HepG2 (cell line): ENCODE results near the gene DLL3. TPM values are rescaled to one million over a fixed set of nuclear protein-coding genes. Genes with fewer than 3 reads are reported as not detected.

ENCODE experiments used
- BCL6 ChIP-seq: IDR thresholded peaks from 2 replicates; pipeline ENCODE4 v1.6.1; 2016; ENCODE audit warnings: missing genetic modification reagents, missing compliant biosample characterization
- BORCS8-MEF2B ChIP-seq: sonication (generic); formaldehyde crosslinking; IDR thresholded peaks from 2 replicates; pipeline ENCODE4 v1.8.0; 2022; ENCODE audit warnings: mild to moderate bottlenecking, missing genetic modification reagents
- HDAC1 ChIP-seq: sonication (generic); formaldehyde crosslinking; IDR thresholded peaks from 2 replicates; pipeline ENCODE4 v1.5.1; 2020; ENCODE audit warnings: mild to moderate bottlenecking, missing genetic modification reagents
- MTA1 ChIP-seq: sonication (generic); formaldehyde crosslinking; IDR thresholded peaks from 2 replicates; pipeline ENCODE4 v1.4.0; 2020; ENCODE audit warnings: missing genetic modification reagents, mild to moderate bottlenecking, borderline replicate concordance
- MZF1 ChIP-seq: sonication (generic); formaldehyde crosslinking; IDR thresholded peaks from 2 replicates; pipeline ENCODE4 v1.8.1; 2023; ENCODE audit warnings: mild to moderate bottlenecking, missing genetic modification reagents, borderline replicate concordance
- NFKB2 ChIP-seq: sonication (generic); formaldehyde crosslinking; IDR thresholded peaks from 2 replicates; pipeline ENCODE4 v1.4.0; 2020; ENCODE audit warnings: missing genetic modification reagents, borderline replicate concordance
- RXRB ChIP-seq: IDR thresholded peaks from 2 replicates; pipeline ENCODE4 v1.6.1; 2016; ENCODE audit warnings: borderline replicate concordance, missing genetic modification reagents, missing compliant biosample characterization
- SAFB2 ChIP-seq: sonication (generic); formaldehyde crosslinking; IDR thresholded peaks from 2 replicates; pipeline ENCODE4 v1.5.1; 2020; ENCODE audit warnings: missing genetic modification reagents, low read depth, mild to moderate bottlenecking, borderline replicate concordance
- THAP11 ChIP-seq: IDR thresholded peaks from 2 replicates; pipeline ENCODE4 v1.6.1; 2016; ENCODE audit warnings: missing biosample characterization, missing genetic modification reagents
- YY1 ChIP-seq: IDR thresholded peaks from 2 replicates; pipeline ENCODE4 v1.6.1; 2011; ENCODE audit warnings: low read length, low read depth, moderate library complexity, mild to moderate bottlenecking; ENCODE audit not compliant: insufficient read depth, insufficient replicate concordance
- ZNF274 ChIP-seq: sonication (generic); formaldehyde crosslinking; IDR thresholded peaks from 2 replicates; pipeline ENCODE4 v1.5.1; 2020; ENCODE audit warnings: mild to moderate bottlenecking, missing genetic modification reagents
- ZNF441 ChIP-seq: sonication (generic); formaldehyde crosslinking; IDR thresholded peaks from 2 replicates; pipeline ENCODE4 v1.7.0; 2021; ENCODE audit warnings: missing genetic modification reagents, borderline replicate concordance
- ZNF790 ChIP-seq: sonication (generic); formaldehyde crosslinking; IDR thresholded peaks from 2 replicates; pipeline ENCODE4 v1.8.0; 2022; ENCODE audit warnings: missing genetic modification reagents, mild to moderate bottlenecking, borderline replicate concordance
- ZXDC ChIP-seq: sonication (generic); formaldehyde crosslinking; IDR thresholded peaks from 2 replicates; pipeline ENCODE4 v1.5.0; 2020; ENCODE audit warnings: mild to moderate bottlenecking, missing genetic modification reagents
- polyA plus RNA-seq, 8 experiments: library from polyadenylated mRNA; depleted of rRNA in 3 of 8; stranded (reverse) in 7 of 8; unstranded in 1 of 8; fragments of >200 nt; fragmentation: Illumina TruSeq in 4 of 8; extraction: Trizol in 4 of 8; gene quantifications; 2 replicates each; pipeline versions ENCODE4 v1.2.1 to v1.2.3, GENCODE V29; 2011 to 2016; ENCODE audit warnings: low read depth in 4 of 8, missing spikeins in 1 of 8, mixed read lengths in 1 of 8; ENCODE audit not compliant: insufficient read depth in 1 of 8
- total RNA-seq, 5 experiments: library from RNA; depleted of rRNA; stranded (reverse); fragments of >200 nt; fragmentation: Illumina TruSeq; extraction: Trizol; gene quantifications; 2 replicates each; pipeline ENCODE4 v1.2.3, GENCODE V29; 2016; ENCODE audit warnings: low read depth in 1 of 5
- TF ChIP-seq, protein P1 (sequence below): sonication (generic); formaldehyde crosslinking; IDR thresholded peaks from 2 replicates; pipeline ENCODE4 v1.4.0; 2020; ENCODE audit warnings: missing genetic modification reagents
- TF ChIP-seq, protein P2 (sequence below): sonication (generic); formaldehyde crosslinking; IDR thresholded peaks from 2 replicates; pipeline ENCODE4 v1.4.0; 2020; ENCODE audit warnings: missing genetic modification reagents
- TF ChIP-seq, protein P3 (sequence below): sonication (generic); formaldehyde crosslinking; IDR thresholded peaks from 2 replicates; pipeline ENCODE4 v1.5.0; 2020; ENCODE audit warnings: mild to moderate bottlenecking, missing genetic modification reagents

Gene DLL3
- total and polyA plus RNA-seq, 2 of the 13 experiments (the other 11 are each of a cell fraction or from before 2014, with no cell fraction given) = 0.35 to 0.55 TPM

GRCh38 chr19:39480337-39481228 lies 18.2 kb upstream of the DLL3 start, which contains the start of gene TIMM50 (continued):
- TF ChIP-seq, protein P1, sequence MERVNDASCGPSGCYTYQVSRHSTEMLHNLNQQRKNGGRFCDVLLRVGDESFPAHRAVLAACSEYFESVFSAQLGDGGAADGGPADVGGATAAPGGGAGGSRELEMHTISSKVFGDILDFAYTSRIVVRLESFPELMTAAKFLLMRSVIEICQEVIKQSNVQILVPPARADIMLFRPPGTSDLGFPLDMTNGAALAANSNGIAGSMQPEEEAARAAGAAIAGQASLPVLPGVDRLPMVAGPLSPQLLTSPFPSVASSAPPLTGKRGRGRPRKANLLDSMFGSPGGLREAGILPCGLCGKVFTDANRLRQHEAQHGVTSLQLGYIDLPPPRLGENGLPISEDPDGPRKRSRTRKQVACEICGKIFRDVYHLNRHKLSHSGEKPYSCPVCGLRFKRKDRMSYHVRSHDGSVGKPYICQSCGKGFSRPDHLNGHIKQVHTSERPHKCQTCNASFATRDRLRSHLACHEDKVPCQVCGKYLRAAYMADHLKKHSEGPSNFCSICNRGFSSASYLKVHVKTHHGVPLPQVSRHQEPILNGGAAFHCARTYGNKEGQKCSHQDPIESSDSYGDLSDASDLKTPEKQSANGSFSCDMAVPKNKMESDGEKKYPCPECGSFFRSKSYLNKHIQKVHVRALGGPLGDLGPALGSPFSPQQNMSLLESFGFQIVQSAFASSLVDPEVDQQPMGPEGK (CRISPR knock-in tag) = peak; percentile 86
- TF ChIP-seq, protein P2, sequence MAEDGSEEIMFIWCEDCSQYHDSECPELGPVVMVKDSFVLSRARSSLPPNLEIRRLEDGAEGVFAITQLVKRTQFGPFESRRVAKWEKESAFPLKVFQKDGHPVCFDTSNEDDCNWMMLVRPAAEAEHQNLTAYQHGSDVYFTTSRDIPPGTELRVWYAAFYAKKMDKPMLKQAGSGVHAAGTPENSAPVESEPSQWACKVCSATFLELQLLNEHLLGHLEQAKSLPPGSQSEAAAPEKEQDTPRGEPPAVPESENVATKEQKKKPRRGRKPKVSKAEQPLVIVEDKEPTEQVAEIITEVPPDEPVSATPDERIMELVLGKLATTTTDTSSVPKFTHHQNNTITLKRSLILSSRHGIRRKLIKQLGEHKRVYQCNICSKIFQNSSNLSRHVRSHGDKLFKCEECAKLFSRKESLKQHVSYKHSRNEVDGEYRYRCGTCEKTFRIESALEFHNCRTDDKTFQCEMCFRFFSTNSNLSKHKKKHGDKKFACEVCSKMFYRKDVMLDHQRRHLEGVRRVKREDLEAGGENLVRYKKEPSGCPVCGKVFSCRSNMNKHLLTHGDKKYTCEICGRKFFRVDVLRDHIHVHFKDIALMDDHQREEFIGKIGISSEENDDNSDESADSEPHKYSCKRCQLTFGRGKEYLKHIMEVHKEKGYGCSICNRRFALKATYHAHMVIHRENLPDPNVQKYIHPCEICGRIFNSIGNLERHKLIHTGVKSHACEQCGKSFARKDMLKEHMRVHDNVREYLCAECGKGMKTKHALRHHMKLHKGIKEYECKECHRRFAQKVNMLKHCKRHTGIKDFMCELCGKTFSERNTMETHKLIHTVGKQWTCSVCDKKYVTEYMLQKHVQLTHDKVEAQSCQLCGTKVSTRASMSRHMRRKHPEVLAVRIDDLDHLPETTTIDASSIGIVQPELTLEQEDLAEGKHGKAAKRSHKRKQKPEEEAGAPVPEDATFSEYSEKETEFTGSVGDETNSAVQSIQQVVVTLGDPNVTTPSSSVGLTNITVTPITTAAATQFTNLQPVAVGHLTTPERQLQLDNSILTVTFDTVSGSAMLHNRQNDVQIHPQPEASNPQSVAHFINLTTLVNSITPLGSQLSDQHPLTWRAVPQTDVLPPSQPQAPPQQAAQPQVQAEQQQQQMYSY (CRISPR knock-in tag) = no peak
- TF ChIP-seq MTA1 (CRISPR knock-in tag) (peak; percentile 58; the same call in 1 of the 2 replicates), ZNF790 (CRISPR knock-in tag) (no peak; the same call in 1 of the 2 replicates), ZXDC (peak; percentile 50), THAP11 (CRISPR knock-in tag) (peak; percentile 93), ZNF274 (0 out of 2 replicates have a peak, but pooled peaks have one; percentile 49), BCL6 (CRISPR knock-in tag) (peak; percentile 47; the same call in 1 of the 2 replicates), NFKB2 (CRISPR knock-in tag) (peak; percentile 22; the same call in 1 of the 2 replicates), YY1 (peak; percentile 99), HDAC1 (peak; percentile 91; the same call in 1 of the 2 replicates), BORCS8-MEF2B (CRISPR knock-in tag) (peak; percentile 67), RXRB (CRISPR knock-in tag) (peak; percentile 72), SAFB2 (no peak; the same call in 1 of the 2 replicates), ZNF441 (CRISPR knock-in tag) (peak; percentile 84; the same call in 1 of the 2 replicates), MZF1 (no peak)
- TF ChIP-seq, protein P3, sequence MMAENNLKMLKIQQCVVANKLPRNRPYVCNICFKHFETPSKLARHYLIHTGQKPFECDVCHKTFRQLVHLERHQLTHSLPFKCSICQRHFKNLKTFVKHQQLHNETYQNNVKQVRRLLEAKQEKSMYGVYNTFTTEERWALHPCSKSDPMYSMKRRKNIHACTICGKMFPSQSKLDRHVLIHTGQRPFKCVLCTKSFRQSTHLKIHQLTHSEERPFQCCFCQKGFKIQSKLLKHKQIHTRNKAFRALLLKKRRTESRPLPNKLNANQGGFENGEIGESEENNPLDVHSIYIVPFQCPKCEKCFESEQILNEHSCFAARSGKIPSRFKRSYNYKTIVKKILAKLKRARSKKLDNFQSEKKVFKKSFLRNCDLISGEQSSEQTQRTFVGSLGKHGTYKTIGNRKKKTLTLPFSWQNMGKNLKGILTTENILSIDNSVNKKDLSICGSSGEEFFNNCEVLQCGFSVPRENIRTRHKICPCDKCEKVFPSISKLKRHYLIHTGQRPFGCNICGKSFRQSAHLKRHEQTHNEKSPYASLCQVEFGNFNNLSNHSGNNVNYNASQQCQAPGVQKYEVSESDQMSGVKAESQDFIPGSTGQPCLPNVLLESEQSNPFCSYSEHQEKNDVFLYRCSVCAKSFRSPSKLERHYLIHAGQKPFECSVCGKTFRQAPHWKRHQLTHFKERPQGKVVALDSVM (CRISPR knock-in tag) = 0 out of 2 replicates have a peak, but pooled peaks have one; percentile 21
